ENCODE measurements around the gene DACT1.

DNA sequence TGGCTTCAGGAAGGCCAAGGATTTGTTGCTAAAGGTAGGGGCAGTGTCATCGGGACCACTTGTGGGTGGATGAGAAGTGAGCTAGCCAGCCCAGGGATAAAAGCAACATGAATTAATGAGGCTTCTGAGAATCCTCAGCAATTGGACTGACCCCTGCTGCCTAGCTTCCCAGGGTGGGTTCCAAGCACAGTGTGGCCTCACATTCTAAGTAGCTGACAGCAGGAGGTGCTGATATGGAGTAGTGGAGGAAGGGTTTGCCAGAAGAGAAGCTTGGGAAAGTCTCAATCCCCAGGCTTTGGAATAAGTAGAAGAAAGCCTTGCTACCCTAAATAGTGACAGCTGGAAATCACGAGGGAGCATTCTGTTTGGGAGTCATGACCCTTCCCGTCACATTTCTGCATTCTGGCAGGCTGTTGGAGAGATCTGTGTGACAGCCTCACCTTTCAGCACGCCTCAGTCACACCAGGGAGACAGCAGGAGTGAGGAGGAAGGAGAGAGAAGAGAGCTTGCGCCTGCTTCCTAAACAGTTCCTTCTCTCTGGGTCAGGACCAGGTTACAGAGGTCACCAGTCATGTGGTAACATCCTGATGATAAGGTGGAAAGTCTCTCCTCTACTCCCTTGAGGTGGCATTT is 31.2 kb downstream of the DACT1 start:
- TF ChIP-seq, protein P1, sequence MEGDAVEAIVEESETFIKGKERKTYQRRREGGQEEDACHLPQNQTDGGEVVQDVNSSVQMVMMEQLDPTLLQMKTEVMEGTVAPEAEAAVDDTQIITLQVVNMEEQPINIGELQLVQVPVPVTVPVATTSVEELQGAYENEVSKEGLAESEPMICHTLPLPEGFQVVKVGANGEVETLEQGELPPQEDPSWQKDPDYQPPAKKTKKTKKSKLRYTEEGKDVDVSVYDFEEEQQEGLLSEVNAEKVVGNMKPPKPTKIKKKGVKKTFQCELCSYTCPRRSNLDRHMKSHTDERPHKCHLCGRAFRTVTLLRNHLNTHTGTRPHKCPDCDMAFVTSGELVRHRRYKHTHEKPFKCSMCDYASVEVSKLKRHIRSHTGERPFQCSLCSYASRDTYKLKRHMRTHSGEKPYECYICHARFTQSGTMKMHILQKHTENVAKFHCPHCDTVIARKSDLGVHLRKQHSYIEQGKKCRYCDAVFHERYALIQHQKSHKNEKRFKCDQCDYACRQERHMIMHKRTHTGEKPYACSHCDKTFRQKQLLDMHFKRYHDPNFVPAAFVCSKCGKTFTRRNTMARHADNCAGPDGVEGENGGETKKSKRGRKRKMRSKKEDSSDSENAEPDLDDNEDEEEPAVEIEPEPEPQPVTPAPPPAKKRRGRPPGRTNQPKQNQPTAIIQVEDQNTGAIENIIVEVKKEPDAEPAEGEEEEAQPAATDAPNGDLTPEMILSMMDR (IDR thresholded peaks at IDR 0.05; ENCODE audit: low read depth, low read length, missing input control) = no peak
- no peak for TF ChIP-seq TAF1 (conservative IDR thresholded peaks at IDR 0.05)
- TF ChIP-seq, protein P2, sequence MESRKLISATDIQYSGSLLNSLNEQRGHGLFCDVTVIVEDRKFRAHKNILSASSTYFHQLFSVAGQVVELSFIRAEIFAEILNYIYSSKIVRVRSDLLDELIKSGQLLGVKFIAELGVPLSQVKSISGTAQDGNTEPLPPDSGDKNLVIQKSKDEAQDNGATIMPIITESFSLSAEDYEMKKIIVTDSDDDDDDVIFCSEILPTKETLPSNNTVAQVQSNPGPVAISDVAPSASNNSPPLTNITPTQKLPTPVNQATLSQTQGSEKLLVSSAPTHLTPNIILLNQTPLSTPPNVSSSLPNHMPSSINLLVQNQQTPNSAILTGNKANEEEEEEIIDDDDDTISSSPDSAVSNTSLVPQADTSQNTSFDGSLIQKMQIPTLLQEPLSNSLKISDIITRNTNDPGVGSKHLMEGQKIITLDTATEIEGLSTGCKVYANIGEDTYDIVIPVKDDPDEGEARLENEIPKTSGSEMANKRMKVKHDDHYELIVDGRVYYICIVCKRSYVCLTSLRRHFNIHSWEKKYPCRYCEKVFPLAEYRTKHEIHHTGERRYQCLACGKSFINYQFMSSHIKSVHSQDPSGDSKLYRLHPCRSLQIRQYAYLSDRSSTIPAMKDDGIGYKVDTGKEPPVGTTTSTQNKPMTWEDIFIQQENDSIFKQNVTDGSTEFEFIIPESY (IDR thresholded peaks at IDR 0.05) = no peak
- TF ChIP-seq, protein P3, sequence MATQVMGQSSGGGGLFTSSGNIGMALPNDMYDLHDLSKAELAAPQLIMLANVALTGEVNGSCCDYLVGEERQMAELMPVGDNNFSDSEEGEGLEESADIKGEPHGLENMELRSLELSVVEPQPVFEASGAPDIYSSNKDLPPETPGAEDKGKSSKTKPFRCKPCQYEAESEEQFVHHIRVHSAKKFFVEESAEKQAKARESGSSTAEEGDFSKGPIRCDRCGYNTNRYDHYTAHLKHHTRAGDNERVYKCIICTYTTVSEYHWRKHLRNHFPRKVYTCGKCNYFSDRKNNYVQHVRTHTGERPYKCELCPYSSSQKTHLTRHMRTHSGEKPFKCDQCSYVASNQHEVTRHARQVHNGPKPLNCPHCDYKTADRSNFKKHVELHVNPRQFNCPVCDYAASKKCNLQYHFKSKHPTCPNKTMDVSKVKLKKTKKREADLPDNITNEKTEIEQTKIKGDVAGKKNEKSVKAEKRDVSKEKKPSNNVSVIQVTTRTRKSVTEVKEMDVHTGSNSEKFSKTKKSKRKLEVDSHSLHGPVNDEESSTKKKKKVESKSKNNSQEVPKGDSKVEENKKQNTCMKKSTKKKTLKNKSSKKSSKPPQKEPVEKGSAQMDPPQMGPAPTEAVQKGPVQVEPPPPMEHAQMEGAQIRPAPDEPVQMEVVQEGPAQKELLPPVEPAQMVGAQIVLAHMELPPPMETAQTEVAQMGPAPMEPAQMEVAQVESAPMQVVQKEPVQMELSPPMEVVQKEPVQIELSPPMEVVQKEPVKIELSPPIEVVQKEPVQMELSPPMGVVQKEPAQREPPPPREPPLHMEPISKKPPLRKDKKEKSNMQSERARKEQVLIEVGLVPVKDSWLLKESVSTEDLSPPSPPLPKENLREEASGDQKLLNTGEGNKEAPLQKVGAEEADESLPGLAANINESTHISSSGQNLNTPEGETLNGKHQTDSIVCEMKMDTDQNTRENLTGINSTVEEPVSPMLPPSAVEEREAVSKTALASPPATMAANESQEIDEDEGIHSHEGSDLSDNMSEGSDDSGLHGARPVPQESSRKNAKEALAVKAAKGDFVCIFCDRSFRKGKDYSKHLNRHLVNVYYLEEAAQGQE (IDR thresholded peaks at IDR 0.05) = no peak
- TF ChIP-seq RAD21 (IDR thresholded peaks at IDR 0.05) = no peak
- no peak for TF ChIP-seq JUND (IDR thresholded peaks at IDR 0.05)
